Measurements from ENCODE around the gene SALL2.

SALL2 gene

GRCh38 chr14:21510735-21511657 is 15.2 kb downstream of the SALL2 start, which contains the start of gene METTL3:
Gene METTL3, minus strand, starts transcription at chr14:21511340. Its CDS starts 117 bp downstream, at chr14:21511223.
- ChIA-PET POLR2A (interaction anchor here (0.6 to 1.3 kb wide), 7 partner anchors 9 to 55 kb away, joined by 3 to 13 read pairs (median 4); partner anchors contain the start of genes CHD8, RAB2B, SALL2 and TOX4), CTCF (interaction anchor here (0.7 to 5.3 kb wide), 12 partner anchors 13 to 407 kb away, joined by 3 to 48 read pairs (median 5); partner anchors contain the start of genes CHD8, RAB2B, SALL2 and TOX4)
- DNase-seq (ENCODE audit: extremely low spot score) = peak; percentile 92
- no peak for TF ChIP-seq CTCF (IDR thresholded peaks at IDR 0.05; ENCODE audit: control extremely low read depth, extremely low read depth, low read depth, missing control alignments)

- ChIA-PET CTCF (interaction anchor here (1.4 to 5.3 kb wide), 5 partner anchors 11 to 48 kb away, joined by 4 to 48 read pairs (median 8); partner anchors contain the start of genes RAB2B, SALL2 and TOX4), POLR2A (interaction anchor here (0.6 kb wide), 1 partner anchor 234 kb away, joined by 9 read pairs; no protein-coding TSS in a partner anchor)
- no peak for DNase-seq (ENCODE audit: extremely low spot score)
Observed at GRCh38 chr14:21509432-21510143, 16.6 kb downstream of the SALL2 start.

GRCh38 chr14:21506557-21506956 is 19.6 kb downstream of the SALL2 start:
- CTCF ChIA-PET = no interaction called here
- POLR2A ChIA-PET = no interaction called here
- DNase-seq (ENCODE audit: extremely low spot score) = no peak
- no peak for TF ChIP-seq CTCF (IDR thresholded peaks at IDR 0.05; ENCODE audit: control extremely low read depth, extremely low read depth, low read depth, missing control alignments)

More at GRCh38 chr14:21509432-21510143, 16.6 kb downstream of the SALL2 start:
- TF ChIP-seq CTCF (IDR thresholded peaks at IDR 0.05; ENCODE audit: control extremely low read depth, extremely low read depth, low read depth, missing control alignments) = no peak

- ChIA-PET POLR2A (no interaction called here), CTCF (interaction anchor here (0.9 to 1.3 kb wide), 2 partner anchors 13 to 27 kb away, joined by 3 read pairs; no protein-coding TSS in a partner anchor)
Observed at GRCh38 chr14:21505012-21505553, 21.1 kb downstream of the SALL2 start.

GRCh38 chr14:21503376-21503775 is 22.8 kb downstream of the SALL2 start:
- DNase-seq (ENCODE audit: extremely low spot score) = no peak
- CTCF ChIA-PET = no interaction called here
- TF ChIP-seq CTCF (IDR thresholded peaks at IDR 0.05; ENCODE audit: control extremely low read depth, extremely low read depth, low read depth, missing control alignments) = no peak
- POLR2A ChIA-PET = no interaction called here

More at GRCh38 chr14:21505012-21505553, 21.1 kb downstream of the SALL2 start:
- peak; percentile 43 for DNase-seq (ENCODE audit: extremely low spot score)
- no peak for TF ChIP-seq CTCF (IDR thresholded peaks at IDR 0.05; ENCODE audit: control extremely low read depth, extremely low read depth, low read depth, missing control alignments)

- no peak for TF ChIP-seq CTCF (IDR thresholded peaks at IDR 0.05; ENCODE audit: control extremely low read depth, extremely low read depth, low read depth, missing control alignments)
- ChIA-PET POLR2A (interaction anchor here (1.4 kb wide), 1 partner anchor 9 kb away, joined by 5 read pairs; the partner anchor contains the start of gene METTL3), CTCF (interaction anchor here (1.0 to 6.2 kb wide), 4 partner anchors 13 to 56 kb away, joined by 4 to 80 read pairs (median 8); partner anchors contain the start of gene TOX4)
- DNase-seq (ENCODE audit: extremely low spot score) = no peak
Observed at GRCh38 chr14:21501568-21501967, 24.6 kb downstream of the SALL2 start.
